ENCODE results near the gene LYL1.

The LYL1 gene

GRCh38 chr19:13091400-13092157 is 11.1 kb downstream of the LYL1 start:
- DNase-seq = peak; percentile 72

- no peak for DNase-seq
Observed at GRCh38 chr19:13090511-13091231, 12.0 kb downstream of the LYL1 start.

- DNase-seq = no peak
Observed at GRCh38 chr19:13089857-13090507, 12.7 kb downstream of the LYL1 start.

DNA sequence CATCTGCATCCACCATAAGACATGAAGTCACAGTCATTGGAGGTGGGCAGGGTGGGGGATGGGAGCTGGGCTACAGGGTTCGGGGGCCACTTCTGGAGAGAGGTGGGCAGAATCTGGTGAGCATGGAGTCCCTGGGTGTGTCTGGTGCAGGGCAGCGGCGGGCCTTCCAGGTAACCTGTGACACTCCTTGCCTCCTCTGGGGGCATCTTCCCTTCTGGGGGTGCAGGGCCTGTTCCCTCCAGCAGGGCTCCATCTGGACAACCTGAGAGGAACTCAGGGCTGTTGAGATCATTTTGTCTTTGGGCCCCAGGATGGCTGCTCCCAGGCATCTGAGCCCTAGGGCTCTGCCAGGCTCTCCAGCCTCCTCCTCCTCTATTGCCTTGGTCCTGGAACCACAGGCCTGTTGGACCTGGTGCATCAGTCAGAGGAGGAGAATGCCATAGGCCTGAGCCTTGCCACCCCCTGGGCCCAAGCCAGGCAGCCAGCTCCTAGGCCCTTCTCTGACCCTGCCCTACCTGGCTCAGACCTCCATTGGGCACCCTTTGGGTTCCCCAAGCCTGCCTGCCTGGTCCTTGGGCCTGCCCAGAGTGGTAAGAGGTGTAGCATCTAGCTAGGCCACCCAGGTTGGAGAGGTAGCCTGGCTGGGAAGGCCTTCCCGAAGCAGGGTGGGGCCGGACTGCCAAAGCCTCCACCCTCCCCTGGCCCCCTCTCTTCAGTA is 13.4 kb downstream of the LYL1 start:
- no peak for DNase-seq

DNA sequence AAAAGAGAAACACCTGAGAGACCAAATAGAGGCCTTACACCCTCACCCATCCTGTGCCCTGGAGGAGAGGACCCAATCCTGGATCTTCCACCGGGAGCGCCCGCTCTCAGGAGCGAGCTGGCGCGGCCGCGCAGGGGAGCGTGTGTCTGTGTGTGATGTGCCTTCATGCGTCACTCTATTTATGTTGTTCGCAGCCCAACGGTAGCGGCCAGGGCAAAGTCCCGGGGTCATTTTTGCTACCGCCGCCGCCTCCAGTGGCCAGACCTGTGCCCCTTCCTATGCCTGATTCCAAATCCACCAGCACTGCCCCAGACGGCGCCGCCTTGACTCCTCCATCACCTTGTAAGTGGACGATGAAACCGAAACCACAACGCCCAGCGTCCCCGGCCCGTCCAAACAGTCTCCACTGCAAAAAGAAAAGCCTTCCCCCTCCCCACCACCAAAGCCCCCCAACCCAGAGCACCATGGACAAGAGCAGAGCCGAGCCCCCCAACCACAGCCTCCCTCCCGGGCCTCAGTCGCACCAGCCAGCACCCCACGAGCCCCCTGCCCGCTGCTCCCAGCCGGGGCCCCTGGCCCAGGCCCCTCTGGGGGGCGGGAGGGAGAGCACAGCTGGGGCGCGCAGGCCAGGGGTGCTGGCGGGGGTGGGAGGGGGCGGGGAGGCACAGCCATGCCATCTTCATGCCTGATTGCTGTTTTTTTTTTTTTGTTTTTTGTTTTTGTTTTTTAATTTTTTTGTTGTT is 14.7 kb downstream of the LYL1 start:
- no peak for DNase-seq

DNA sequence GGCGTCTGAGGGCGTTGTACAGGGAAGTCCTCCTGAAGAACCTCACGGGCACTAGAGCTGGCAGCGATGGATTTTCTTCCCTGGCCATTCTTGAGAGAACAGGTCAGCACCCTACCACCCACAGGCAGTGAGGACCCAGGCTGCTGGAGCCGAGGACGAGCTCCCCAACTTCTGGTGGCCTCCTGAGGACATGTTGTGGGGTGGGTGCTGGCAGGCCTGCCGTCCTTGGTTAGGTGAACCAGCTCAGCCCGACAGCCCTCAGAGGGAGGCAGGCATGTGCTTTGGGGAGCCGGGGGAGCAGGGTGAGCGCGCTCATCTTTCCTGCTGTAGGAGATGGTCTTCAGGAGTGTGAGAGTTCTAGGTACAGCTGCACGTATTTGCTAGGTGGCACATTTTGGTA is 15.4 kb downstream of the LYL1 start:
- DNase-seq = no peak

DNA sequence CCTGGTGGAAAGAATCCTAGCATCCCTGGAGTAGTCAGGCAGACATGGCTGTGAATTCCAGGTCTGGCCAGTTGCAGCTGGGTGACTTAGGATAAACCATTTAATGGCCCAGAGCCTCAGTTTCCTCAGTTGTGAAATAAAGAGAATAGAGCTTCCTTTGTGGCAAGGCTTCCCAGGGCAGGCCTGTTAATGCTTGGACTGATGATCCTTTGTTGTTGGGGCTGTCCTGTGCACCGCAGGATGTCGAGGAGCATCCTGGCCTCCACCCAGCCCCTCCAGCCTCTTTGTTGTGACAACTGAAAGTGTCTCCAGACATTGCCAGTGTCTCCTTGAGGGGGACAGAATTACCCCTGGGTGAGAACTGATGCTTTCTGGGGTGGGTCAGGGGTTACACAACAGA is 16.3 kb downstream of the LYL1 start:
- DNase-seq = no peak

GRCh38 chr19:13085666-13086065 is 17.0 kb downstream of the LYL1 start:
- no peak for DNase-seq

- DNase-seq = no peak
Observed at GRCh38 chr19:13083627-13084026, 19.0 kb downstream of the LYL1 start.

DNA sequence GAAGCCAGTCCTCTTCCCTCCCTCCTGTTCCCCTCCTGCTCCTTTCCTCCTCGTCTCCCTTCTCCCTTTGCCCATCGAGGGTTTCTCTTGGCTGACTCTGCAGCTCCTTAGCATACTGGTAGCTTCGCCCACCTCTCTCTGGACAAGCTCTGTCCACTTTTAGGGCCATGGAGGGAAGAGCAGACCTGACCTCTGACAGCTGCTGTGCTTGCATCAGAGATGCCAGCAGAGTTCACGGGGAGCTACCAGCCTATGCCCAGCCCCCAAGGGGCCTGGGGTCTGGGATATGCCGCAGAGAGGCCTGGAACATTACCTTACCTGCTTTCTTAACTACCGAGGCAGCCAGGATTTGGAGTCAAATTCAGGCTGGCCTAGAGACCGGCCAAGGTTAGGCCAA is 19.7 kb downstream of the LYL1 start:
- DNase-seq = no peak

DNA sequence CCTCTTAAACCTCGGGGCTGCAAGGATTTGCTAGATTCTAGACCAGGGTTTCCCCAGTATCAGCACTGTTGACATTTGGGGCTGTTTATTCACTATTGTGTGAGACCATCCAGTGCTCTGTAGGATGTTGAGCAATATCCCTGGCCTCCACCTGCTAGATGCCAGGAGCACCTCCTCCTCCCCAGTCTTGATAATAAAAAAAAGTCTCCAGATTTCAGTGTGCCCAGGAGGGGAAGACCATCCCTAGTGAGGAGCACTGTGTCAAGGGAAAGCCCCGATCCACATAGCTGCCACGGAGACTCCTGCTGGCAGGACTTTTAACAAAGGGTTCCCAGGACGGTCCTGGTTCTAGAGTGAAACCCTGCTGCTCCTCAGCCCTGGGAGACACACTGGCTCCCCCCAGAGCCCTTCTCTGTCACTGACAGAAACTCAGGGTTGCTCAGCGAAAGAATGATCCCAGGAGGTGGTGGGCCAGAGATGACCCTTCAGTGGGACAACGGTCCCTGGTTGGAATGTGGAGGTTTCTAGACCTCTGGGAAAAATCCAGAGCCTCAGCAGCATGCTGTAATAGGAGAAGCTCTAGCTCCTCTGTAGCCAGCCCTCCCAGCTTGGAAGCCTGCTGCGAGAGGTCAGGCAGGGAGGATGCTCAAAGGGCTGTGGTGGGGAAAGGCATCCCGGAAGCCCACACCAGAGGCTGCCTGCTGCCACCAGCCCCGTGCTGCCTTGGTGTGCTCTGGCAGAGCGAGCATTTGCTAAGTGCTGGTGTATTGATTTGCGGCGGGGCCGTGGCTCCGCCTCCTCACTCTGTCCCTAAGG is 20.3 kb downstream of the LYL1 start:
- no peak for DNase-seq

GRCh38 chr19:13079542-13079986 is 23.1 kb downstream of the LYL1 start:
- DNase-seq = peak; percentile 42

- peak; percentile 61 for DNase-seq
Observed at GRCh38 chr19:13078897-13079541, 23.6 kb downstream of the LYL1 start.

DNA sequence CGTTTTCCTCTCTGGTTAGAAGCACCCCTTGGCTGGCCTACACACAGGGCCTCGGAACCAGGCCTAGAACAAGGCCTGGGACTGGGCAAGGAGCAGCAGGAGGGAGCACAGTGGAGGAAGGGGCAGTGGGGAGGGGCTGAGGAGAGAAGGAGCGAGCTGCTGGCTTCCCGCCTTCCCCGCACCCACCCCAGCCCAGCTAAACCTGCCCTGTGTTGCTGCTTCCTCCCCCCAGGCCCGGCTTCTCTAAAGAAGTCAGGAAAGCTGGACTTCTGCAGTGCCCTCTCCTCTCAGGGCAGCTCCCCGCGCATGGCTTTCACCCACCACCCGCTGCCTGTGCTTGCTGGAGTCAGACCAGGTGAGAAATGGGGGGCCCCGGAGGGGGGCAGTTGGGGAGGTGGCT is 24.3 kb downstream of the LYL1 start:
- DNase-seq = no peak

- no peak for DNase-seq
Observed at GRCh38 chr19:13077240-13077639, 25.4 kb downstream of the LYL1 start.

GRCh38 chr19:13076787-13077186 is 25.9 kb downstream of the LYL1 start:
- no peak for DNase-seq

DNA sequence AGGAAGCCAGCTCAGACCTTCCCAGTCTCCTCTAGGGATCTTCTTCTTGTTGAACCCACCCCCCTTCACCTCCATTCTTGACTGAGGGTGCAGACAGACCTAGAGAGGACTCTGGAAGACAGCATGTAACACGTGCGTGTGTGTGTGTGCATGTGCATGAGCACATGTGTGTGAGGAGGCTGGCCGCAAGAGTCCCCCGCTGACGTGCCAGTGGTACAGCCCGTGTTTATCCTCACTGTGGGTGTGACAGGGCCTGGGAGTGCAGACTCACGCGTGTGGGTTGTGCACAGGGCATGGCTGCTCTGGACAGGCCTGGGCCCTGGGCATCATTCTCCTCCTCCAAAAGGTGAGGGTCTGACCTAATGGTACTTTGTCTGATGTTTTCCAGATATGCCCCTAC is 26.3 kb downstream of the LYL1 start:
- no peak for DNase-seq

- DNase-seq = no peak
Observed at GRCh38 chr19:13074378-13074777, 28.3 kb downstream of the LYL1 start.

- no peak for DNase-seq
Observed at GRCh38 chr19:13073263-13073662, 29.4 kb downstream of the LYL1 start.

GRCh38 chr19:13072188-13072908 is 30.3 kb downstream of the LYL1 start:
- DNase-seq = no peak

Data from NCI-H446 treated with DMSO at 0.1 percent for 48 hours (cell line).